Smooth muscle cell (in vitro differentiated cells): ENCODE measurements around the gene VEPH1. TPM values are rescaled to one million over a fixed set of nuclear protein-coding genes. Genes with fewer than 3 reads are reported as not detected.

Source experiments
- DNase-seq: peaks from one replicate; lab custom pipeline; 2025; ENCODE audit not compliant: unreplicated experiment; lab: John Stamatoyannopoulos, UW
- H2AFZ ChIP-seq: fragments of 200-600 bp; sonication (generic); 2 replicates; pipeline ENCODE4 v1.6.0; 2016; ENCODE audit warnings: antibody characterized with exemption, low read depth, mild to moderate bottlenecking
- H3F3A ChIP-seq: fragments of 200-600 bp; sonication (generic); 2 replicates; pipeline ENCODE4 v1.6.0; 2017; ENCODE audit warnings: antibody characterized with exemption, low read depth
- H3K27ac ChIP-seq: fragments of 200-600 bp; sonication (generic); 2 replicates; pipeline ENCODE4 v1.5.1; 2016; ENCODE audit warnings: low read depth, mild to moderate bottlenecking
- H3K27me3 ChIP-seq: fragments of 200-600 bp; sonication (generic); 2 replicates; pipeline ENCODE4 v1.6.1; 2016; ENCODE audit warnings: low read depth, mild to moderate bottlenecking
- H3K36me3 ChIP-seq: fragments of 200-600 bp; sonication (generic); 2 replicates; pipeline ENCODE4 v1.5.1; 2016; ENCODE audit warnings: low read depth
- H3K4me1 ChIP-seq: fragments of 200-600 bp; sonication (generic); 2 replicates; pipeline ENCODE4 v1.5.1; 2016; ENCODE audit warnings: low read depth
- H3K4me2 ChIP-seq: fragments of 200-600 bp; sonication (generic); 2 replicates; pipeline ENCODE4 v1.6.0; 2016; ENCODE audit warnings: mild to moderate bottlenecking
- H3K4me3 ChIP-seq: fragments of 200-600 bp; sonication (generic); 2 replicates; pipeline ENCODE4 v1.5.1; 2016; ENCODE audit warnings: mild to moderate bottlenecking
- H3K79me2 ChIP-seq: fragments of 200-600 bp; sonication (generic); 2 replicates; pipeline ENCODE4 v1.6.0; 2016; ENCODE audit warnings: low read depth, mild to moderate bottlenecking
- H3K9ac ChIP-seq: fragments of 200-600 bp; sonication (generic); 2 replicates; pipeline ENCODE4 v1.6.0; 2016; ENCODE audit warnings: low read depth
- H3K9me3 ChIP-seq: fragments of 200-600 bp; sonication (generic); replicated peaks from 2 replicates; pipeline ENCODE4 v1.5.1; 2016; ENCODE audit warnings: low read depth
- H4K20me1 ChIP-seq: fragments of 200-600 bp; sonication (generic); 2 replicates; pipeline ENCODE4 v1.6.0; 2016; ENCODE audit warnings: low read depth
- CTCF ChIP-seq: fragments of 200-600 bp; sonication (generic); IDR thresholded peaks from 2 replicates; pipeline ENCODE4 v1.5.1; 2017; ENCODE audit warnings: borderline replicate concordance, mild to moderate bottlenecking, antibody characterized with exemption; ENCODE audit not compliant: insufficient read depth, poor library complexity, severe bottlenecking
- WGBS: methylation state at CpG from one replicate; pipeline ENCODE4 v1.1.7; 2016; ENCODE audit warnings: low lambda C conversion rate; 5-methylcytosine and 5-hydroxymethylcytosine counted together
- polyA plus RNA-seq: library from polyadenylated mRNA; unstranded; fragments of >200 nt; fragmentation: Nextera tagmentation; extraction: Ambion mirVana; gene quantifications from 2 replicates; pipeline ENCODE4 v1.2.1, GENCODE V29; 2016
- total RNA-seq: library from RNA; depleted of rRNA; stranded (reverse); fragments of >200 nt; gene quantifications from 2 replicates; pipeline ENCODE4 v1.2.3, GENCODE V29; 2014

The VEPH1 gene
- total and polyA plus RNA-seq, 2 experiments from 2014 or later = 0.58 to 3.0 TPM

DNA sequence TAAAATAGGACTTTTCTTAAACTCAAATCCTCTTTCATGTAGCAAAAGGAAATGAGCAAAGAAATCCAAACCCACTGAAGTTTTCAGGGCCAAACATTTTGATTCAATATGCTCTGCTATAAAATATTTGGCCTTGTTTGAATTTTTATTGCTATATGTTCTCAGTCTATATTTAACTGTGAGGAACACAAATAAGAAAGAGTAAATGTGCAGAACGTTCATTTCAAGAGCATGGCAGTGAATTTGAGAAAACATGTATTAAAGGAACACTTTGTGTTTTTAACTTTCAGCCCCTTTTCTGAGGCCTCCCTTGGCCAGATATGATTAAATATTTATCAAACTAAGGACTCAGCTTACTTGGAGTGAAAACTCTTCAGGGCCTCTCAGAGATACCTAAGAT lies 218.5 kb downstream of the VEPH1 start:
- 76% methylated on average over 1 of the region's 1 CpG for WGBS
- TF ChIP-seq CTCF = no peak
- DNase-seq = no peak

GRCh38 chr3:157282261-157283191 lies 220.7 kb downstream of the VEPH1 start:
- no peaks in the 10 kb centered on the region for H3K27me3 ChIP-seq
- DNase-seq = no peak
- TF ChIP-seq CTCF = no peak
- peak overlapping the region; percentile 47 for H3K27ac ChIP-seq
- H3K9me3 ChIP-seq = no peaks in the 10 kb centered on the region
- H4K20me1 ChIP-seq = no peaks in the 10 kb centered on the region
- H3F3A ChIP-seq = no peaks in the 10 kb centered on the region
- H2AFZ ChIP-seq = no peak overlapping the region
- H3K4me2 ChIP-seq = peak overlapping the region; percentile 12
- H3K9ac ChIP-seq = no peak overlapping the region
- no peaks in the 10 kb centered on the region for H3K4me1 ChIP-seq
- H3K36me3 ChIP-seq = no peaks in the 10 kb centered on the region
- H3K4me3 ChIP-seq = no peak overlapping the region
- H3K79me2 ChIP-seq = no peaks in the 10 kb centered on the region
- 33% methylated on average over 5 of the region's 5 CpGs for WGBS

More for the DNA sequence above, 218.5 kb downstream of the VEPH1 start:
- Histone ChIP-seq H3K4me2 (no peak overlapping the region), H4K20me1 (no peaks in the 10 kb centered on the region), H3K9me3 (no peaks in the 10 kb centered on the region), H2AFZ (no peak overlapping the region), H3F3A (no peaks in the 10 kb centered on the region), H3K4me3 (no peak overlapping the region), H3K27ac (no peak overlapping the region), H3K9ac (no peak overlapping the region), H3K36me3 (no peaks in the 10 kb centered on the region), H3K79me2 (no peaks in the 10 kb centered on the region), H3K4me1 (no peaks in the 10 kb centered on the region), H3K27me3 (no peaks in the 10 kb centered on the region)

DNA sequence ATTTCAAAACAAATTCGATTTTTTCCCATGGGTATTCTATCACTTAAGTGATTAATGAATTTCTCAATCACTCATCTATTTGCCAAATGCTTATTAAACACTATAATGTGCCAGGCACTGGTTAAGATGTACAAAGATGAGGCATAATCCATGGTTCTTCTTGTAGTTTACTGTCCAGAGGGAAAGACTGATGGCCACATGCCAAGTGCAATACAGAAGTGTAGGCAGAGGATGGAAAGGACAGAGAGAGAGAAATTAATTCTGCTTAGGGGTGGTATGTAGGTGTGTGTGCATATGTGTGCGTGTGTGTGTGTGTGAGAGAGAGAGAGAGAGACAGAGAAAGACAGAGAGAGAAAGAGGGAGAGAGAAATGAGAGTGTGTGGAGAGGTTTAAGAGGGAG lies 222.4 kb downstream of the VEPH1 start:
- no peak overlapping the region for H3K27ac ChIP-seq
- TF ChIP-seq CTCF = no peak
- H3K27me3 ChIP-seq = no peaks in the 10 kb centered on the region
- H3K4me2 ChIP-seq = no peak overlapping the region
- no peaks in the 10 kb centered on the region for H3K79me2 ChIP-seq
- no peaks in the 10 kb centered on the region for H3K4me1 ChIP-seq
- no peak overlapping the region for H2AFZ ChIP-seq
- no peak for DNase-seq
- H3K9me3 ChIP-seq = no peaks in the 10 kb centered on the region
- no peak overlapping the region for H3K4me3 ChIP-seq
- no peaks in the 10 kb centered on the region for H4K20me1 ChIP-seq
- no peaks in the 10 kb centered on the region for H3K36me3 ChIP-seq
- 76% methylated on average over 2 of the region's 2 CpGs for WGBS
- H3K9ac ChIP-seq = no peak overlapping the region
- H3F3A ChIP-seq = peaks cover 4% of the 10 kb centered on the region

- Histone ChIP-seq H3K4me2 (no peak overlapping the region), H3F3A (peaks cover 6% of the 10 kb centered on the region)
Measured at GRCh38 chr3:157280354-157280753, 222.9 kb downstream of the VEPH1 start.

More at GRCh38 chr3:157280354-157280753, 222.9 kb downstream of the VEPH1 start:
- H3K9me3 ChIP-seq = no peaks in the 10 kb centered on the region
- H3K9ac ChIP-seq = no peak overlapping the region
- H3K27me3 ChIP-seq = no peaks in the 10 kb centered on the region
- no peak for TF ChIP-seq CTCF
- H2AFZ ChIP-seq = no peak overlapping the region
- no peak overlapping the region for H3K4me3 ChIP-seq
- no peaks in the 10 kb centered on the region for H3K4me1 ChIP-seq
- DNase-seq = no peak
- no peak overlapping the region for H3K27ac ChIP-seq
- H3K79me2 ChIP-seq = no peaks in the 10 kb centered on the region
- H4K20me1 ChIP-seq = no peaks in the 10 kb centered on the region
- H3K36me3 ChIP-seq = no peaks in the 10 kb centered on the region
